Loucy (cell line): Measurements from ENCODE around the gene NDUFB7.
A peak's percentile ranks its signal among the peaks of the same experiment; 100 is the strongest.

Experiments used
- H2AFZ ChIP-seq: fragments of 200-600 bp; sonication (generic); 2 replicates; pipeline ENCODE4 v1.6.0; 2016; ENCODE audit warnings: antibody characterized with exemption, mild to moderate bottlenecking, low read length, moderate library complexity
- H3F3A ChIP-seq: fragments of 200-600 bp; 2 replicates; pipeline ENCODE4 v1.6.0; 2016; ENCODE audit warnings: antibody characterized with exemption, low read depth, mild to moderate bottlenecking
- H3K27me3 ChIP-seq: fragments of 200-600 bp; sonication (generic); 2 replicates; pipeline ENCODE4 v1.6.1; 2014; ENCODE audit warnings: low read length, mild to moderate bottlenecking; ENCODE audit not compliant: insufficient read depth, poor library complexity, severe bottlenecking
- H3K36me3 ChIP-seq: fragments of 200-600 bp; sonication (generic); 2 replicates; pipeline ENCODE4 v1.6.1; 2016; ENCODE audit warnings: low read length; ENCODE audit not compliant: insufficient read depth
- H3K4me1 ChIP-seq: fragments of 200-600 bp; sonication (generic); 2 replicates; pipeline ENCODE4 v1.5.1; 2014; ENCODE audit warnings: low read length, mild to moderate bottlenecking; ENCODE audit not compliant: insufficient read depth, poor library complexity, severe bottlenecking
- H3K4me2 ChIP-seq: fragments of 200-600 bp; sonication (generic); 2 replicates; pipeline ENCODE4 v1.6.0; 2014; ENCODE audit warnings: antibody characterized with exemption, low read length, low read depth, mild to moderate bottlenecking; ENCODE audit not compliant: poor library complexity, severe bottlenecking
- H3K4me3 ChIP-seq: fragments of 200-600 bp; sonication (generic); 2 replicates; pipeline ENCODE4 v1.5.1; 2014; ENCODE audit warnings: low read length, mild to moderate bottlenecking, mixed read lengths; ENCODE audit not compliant: poor library complexity, severe bottlenecking
- H3K79me2 ChIP-seq: fragments of 200-600 bp; sonication (generic); 2 replicates; pipeline ENCODE4 v1.6.1; 2014; ENCODE audit warnings: low read length; ENCODE audit not compliant: insufficient read depth
- H3K9ac ChIP-seq: fragments of 200-600 bp; sonication (generic); 2 replicates; pipeline ENCODE4 v1.6.0; 2014; ENCODE audit warnings: mild to moderate bottlenecking, low read depth, low read length, moderate library complexity; ENCODE audit not compliant: poor library complexity, severe bottlenecking
- H3K9me2 ChIP-seq: fragments of 200-600 bp; sonication (generic); replicated peaks from 2 replicates; pipeline ENCODE4 v1.6.1; 2016; ENCODE audit warnings: low read depth, low read length, mixed read lengths
- H3K9me3 ChIP-seq: fragments of 200-600 bp; sonication (generic); 2 replicates; pipeline ENCODE4 v1.6.1; 2014; ENCODE audit warnings: mild to moderate bottlenecking, antibody characterized with exemption, low read length, low read depth; ENCODE audit not compliant: insufficient read depth
- H4K20me1 ChIP-seq: fragments of 200-600 bp; sonication (generic); 2 replicates; pipeline ENCODE4 v1.6.0; 2014; ENCODE audit warnings: antibody characterized with exemption, low read length, mild to moderate bottlenecking; ENCODE audit not compliant: insufficient read depth, poor library complexity, severe bottlenecking
- CTCF ChIP-seq: fragments of 200-600 bp; sonication (generic); conservative IDR thresholded peaks from 2 replicates; pipeline ENCODE4 v1.5.1; 2014; ENCODE audit warnings: mild to moderate bottlenecking, antibody characterized with exemption, low read length
- EZH2phosphoT487 ChIP-seq: fragments of 200-600 bp; IDR thresholded peaks from 2 replicates; pipeline ENCODE4 v1.6.1; 2018; ENCODE audit warnings: antibody characterized with exemption, mild to moderate bottlenecking, moderate library complexity, borderline replicate concordance

NDUFB7 gene

DNA sequence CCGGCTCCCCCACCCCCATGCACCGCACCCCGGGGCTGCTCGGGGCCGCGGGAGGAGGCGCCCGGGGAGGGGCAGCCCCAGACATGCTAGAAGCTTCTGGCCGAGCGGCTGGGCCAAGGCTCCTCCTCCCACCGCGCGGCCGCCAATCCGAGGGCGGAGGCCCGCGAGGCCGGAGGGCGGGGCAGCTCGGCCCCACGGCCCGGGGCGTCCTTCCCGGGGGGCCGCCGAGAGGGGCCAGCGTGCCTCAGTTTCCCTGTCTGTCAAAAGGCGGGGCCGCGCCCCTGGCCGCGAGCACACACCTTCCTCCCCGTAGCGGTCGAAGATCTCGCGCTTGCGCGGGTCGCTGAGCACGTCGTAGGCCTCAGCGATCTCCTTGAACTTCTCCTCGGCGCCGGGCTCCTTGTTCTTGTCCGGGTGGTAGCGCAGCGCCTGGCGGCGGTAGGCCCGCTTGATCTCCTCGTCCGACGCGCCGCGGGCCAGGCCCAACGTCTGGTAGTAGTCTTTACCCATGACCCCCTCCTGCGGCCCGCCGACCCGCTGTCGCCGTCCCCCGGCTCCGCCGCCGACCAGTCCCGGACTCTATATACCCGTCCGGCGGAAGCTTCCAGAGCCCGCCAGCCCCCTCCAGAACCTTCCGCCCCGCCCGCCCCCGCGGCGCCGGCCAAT lies 53.9 kb downstream of the NDUFB7 start, which contains the start of gene DNAJB1:
Gene DNAJB1 (minus strand): TSS at position 558 of the 666 bp plus-strand sequence. CDS start 48 bp downstream, at position 510.
- H4K20me1 ChIP-seq = peaks cover 40% of the 10 kb centered on the region
- H3K9me2 ChIP-seq = no peaks in the 10 kb centered on the region
- 0 out of 2 replicates have a peak, but pooled peaks cover 4% of the 10 kb centered on the region for H3F3A ChIP-seq
- H3K79me2 ChIP-seq = peaks cover 48% of the 10 kb centered on the region
- peak within 1 kb of the TSS; percentile 99 for H3K4me2 ChIP-seq
- H3K36me3 ChIP-seq = peaks cover 31% of the 10 kb centered on the region; the same call in 1 of the 2 replicates
- no peak for TF ChIP-seq CTCF
- no peak for TF ChIP-seq EZH2phosphoT487
- H2AFZ ChIP-seq = peak within 1 kb of the TSS; percentile 47; the same call in 1 of the 2 replicates
- H3K9me3 ChIP-seq = no peaks in the 10 kb centered on the region
- H3K4me3 ChIP-seq = peak within 1 kb of the TSS; percentile 90
- H3K4me1 ChIP-seq = peaks cover 68% of the 10 kb centered on the region
- peak within 1 kb of the TSS; percentile 92 for H3K9ac ChIP-seq
- no peaks in the 10 kb centered on the region for H3K27me3 ChIP-seq

DNA sequence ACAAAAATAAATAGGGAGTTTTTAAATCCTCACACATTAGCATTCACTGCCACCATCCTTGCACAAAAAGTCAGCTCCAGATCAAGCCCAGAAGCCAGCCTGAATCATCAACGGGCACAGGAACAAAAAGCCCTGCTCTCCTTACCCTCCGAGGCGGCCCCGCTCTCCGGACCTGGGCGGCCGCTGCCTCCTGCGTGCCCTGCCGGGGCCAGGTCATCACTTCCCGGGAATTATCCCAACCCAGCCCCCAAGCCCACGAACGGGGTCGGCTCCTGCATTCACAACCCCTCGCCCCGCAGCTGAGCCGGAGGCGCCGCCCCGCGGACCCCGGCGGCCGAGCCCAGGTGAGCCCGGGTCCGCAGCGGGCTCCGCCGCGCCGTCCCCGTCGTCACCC lies 54.4 kb downstream of the NDUFB7 start:
- 0 out of 2 replicates have a peak, but pooled peaks cover 4% of the 10 kb centered on the region for H3F3A ChIP-seq
- TF ChIP-seq EZH2phosphoT487 = no peak
- no peak for TF ChIP-seq CTCF
- H3K4me2 ChIP-seq = peak overlapping the region; percentile 99
- no peaks in the 10 kb centered on the region for H3K27me3 ChIP-seq
- peaks cover 52% of the 10 kb centered on the region for H3K79me2 ChIP-seq
- H4K20me1 ChIP-seq = peaks cover 40% of the 10 kb centered on the region
- no peaks in the 10 kb centered on the region for H3K9me2 ChIP-seq
- peaks cover 66% of the 10 kb centered on the region for H3K4me1 ChIP-seq
- peaks cover 32% of the 10 kb centered on the region; the same call in 1 of the 2 replicates for H3K36me3 ChIP-seq
- H3K4me3 ChIP-seq = peak overlapping the region; percentile 90
- no peaks in the 10 kb centered on the region for H3K9me3 ChIP-seq
- H3K9ac ChIP-seq = peak overlapping the region; percentile 92
- H2AFZ ChIP-seq = no peak overlapping the region

DNA sequence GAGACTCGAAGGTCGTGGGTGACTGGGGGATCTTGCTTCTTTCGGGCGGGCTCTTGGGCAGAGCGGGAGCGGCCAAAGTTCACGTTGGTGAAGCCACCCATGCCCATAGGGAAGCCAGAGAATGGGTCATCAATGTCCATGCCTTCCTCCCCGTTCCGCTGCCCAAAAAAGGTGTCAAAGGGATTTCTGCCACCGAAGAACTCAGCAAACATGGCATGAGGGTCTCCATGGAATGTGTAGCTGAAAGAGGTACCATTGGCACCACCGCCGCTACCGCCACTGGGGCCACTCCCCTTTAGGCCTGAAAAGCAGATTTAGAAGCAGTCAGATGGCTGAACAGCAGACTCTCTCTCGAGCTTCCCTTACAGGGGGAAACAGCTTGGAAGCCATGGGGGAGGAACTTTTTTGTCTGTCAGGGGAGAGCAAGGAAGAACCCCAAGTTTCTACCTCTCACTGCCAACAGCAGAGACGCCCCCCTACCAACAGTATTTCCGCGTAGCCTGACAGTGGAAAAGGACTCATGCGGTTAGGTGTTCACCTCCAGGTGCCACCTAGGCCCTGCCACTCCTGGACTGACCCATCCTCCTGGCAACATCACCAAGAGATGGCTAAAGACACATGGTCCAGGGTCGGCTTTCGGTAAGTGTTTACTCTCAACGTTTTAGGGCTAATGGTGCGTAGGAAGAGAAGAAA lies 55.0 kb downstream of the NDUFB7 start:
- no peaks in the 10 kb centered on the region for H3K9me3 ChIP-seq
- peaks cover 61% of the 10 kb centered on the region for H3K4me1 ChIP-seq
- H3K9me2 ChIP-seq = no peaks in the 10 kb centered on the region
- H3K9ac ChIP-seq = peak overlapping the region; percentile 92
- TF ChIP-seq EZH2phosphoT487 (no peak), CTCF (no peak)
- peaks cover 32% of the 10 kb centered on the region; the same call in 1 of the 2 replicates for H3K36me3 ChIP-seq
- peaks cover 52% of the 10 kb centered on the region for H3K79me2 ChIP-seq
- no peaks in the 10 kb centered on the region for H3K27me3 ChIP-seq
- peak overlapping the region; percentile 99 for H3K4me2 ChIP-seq
- H3F3A ChIP-seq = 0 out of 2 replicates have a peak, but pooled peaks cover 4% of the 10 kb centered on the region
- no peak overlapping the region for H2AFZ ChIP-seq
- peaks cover 40% of the 10 kb centered on the region for H4K20me1 ChIP-seq
- H3K4me3 ChIP-seq = peak overlapping the region; percentile 90
